Mesenchymal stem cell (in vitro differentiated cells and primary cell): Measurements from ENCODE around the gene ALPL.
A peak's percentile ranks its signal among the peaks of the same experiment; 100 is the strongest.

Experiments used
- DNase-seq: peaks from one replicate; pipeline ENCODE4 v3.0.0-alpha.2; 2013
- H2AFZ ChIP-seq: one replicate; pipeline ENCODE4 v1.6.1; 2013; ENCODE audit warnings: low read depth, mild to moderate bottlenecking, control low read depth, inconsistent platforms, low read length, moderate library complexity
- H2AK5ac ChIP-seq: 2 replicates; pipeline ENCODE4 v1.6.1; 2013; ENCODE audit warnings: low read length, moderate library complexity, mild to moderate bottlenecking, inconsistent platforms; ENCODE audit not compliant: severe bottlenecking
- H2BK120ac ChIP-seq: one replicate; pipeline ENCODE4 v1.6.1; 2013; ENCODE audit warnings: low read depth, mild to moderate bottlenecking, inconsistent platforms, low read length, moderate library complexity
- H2BK12ac ChIP-seq, 2 experiments: one replicate each; pipeline ENCODE4 v1.6.1; 2013; ENCODE audit warnings: inconsistent platforms in 2 of 2, low read length in 2 of 2, mild to moderate bottlenecking in 2 of 2, moderate library complexity in 2 of 2, control low read depth in 1 of 2
- H2BK15ac ChIP-seq: one replicate; pipeline ENCODE4 v1.6.1; 2013; ENCODE audit warnings: mild to moderate bottlenecking, low read depth, inconsistent platforms; ENCODE audit not compliant: poor library complexity, severe bottlenecking
- H2BK5ac ChIP-seq: 2 replicates; pipeline ENCODE4 v1.6.1; 2013; ENCODE audit warnings: low read depth, mild to moderate bottlenecking, low read length, control low read depth, inconsistent platforms; ENCODE audit not compliant: poor library complexity, severe bottlenecking
- H3K14ac ChIP-seq, 2 experiments: one replicate each; pipeline ENCODE4 v1.6.1; 2013; ENCODE audit warnings: inconsistent platforms in 2 of 2, low read length in 2 of 2, control low read depth in 1 of 2, mild to moderate bottlenecking in 1 of 2, moderate library complexity in 1 of 2
- H3K18ac ChIP-seq, 2 experiments: one replicate each; pipeline ENCODE4 v1.6.1; 2013; ENCODE audit warnings: inconsistent platforms in 2 of 2, low read length in 2 of 2, control low read depth in 1 of 2, low read depth in 1 of 2, mild to moderate bottlenecking in 1 of 2
- H3K23ac ChIP-seq, 2 experiments: one replicate each; pipeline ENCODE4 v1.6.1; 2013; ENCODE audit warnings: inconsistent platforms in 2 of 2, low read length in 2 of 2, mild to moderate bottlenecking in 2 of 2, moderate library complexity in 2 of 2, control low read depth in 1 of 2
- H3K27ac ChIP-seq: 2 replicates; pipeline ENCODE4 v1.5.1; 2013; ENCODE audit warnings: mild to moderate bottlenecking, moderate library complexity, low read length, control low read depth, inconsistent platforms; ENCODE audit not compliant: poor library complexity, severe bottlenecking
- H3K27me3 ChIP-seq, 2 experiments: 2 replicates each; pipeline versions ENCODE4 v1.6.1 to v1.7.0; 2013; ENCODE audit warnings: low read length in 2 of 2, mild to moderate bottlenecking in 2 of 2, moderate library complexity in 2 of 2, control low read depth in 1 of 2, inconsistent platforms in 1 of 2; ENCODE audit not compliant: control insufficient read depth in 1 of 2, insufficient read depth in 1 of 2
- H3K36me3 ChIP-seq, 2 experiments: 2 replicates each; pipeline versions ENCODE4 v1.6.1 to v1.7.0; 2013; ENCODE audit warnings: low read length in 2 of 2, control low read depth in 1 of 2, inconsistent platforms in 1 of 2, low read depth in 1 of 2, mild to moderate bottlenecking in 1 of 2; ENCODE audit not compliant: insufficient read depth in 2 of 2, control insufficient read depth in 1 of 2
- H3K4ac ChIP-seq, 2 experiments: one replicate each; pipeline ENCODE4 v1.6.1; 2013; ENCODE audit warnings: inconsistent platforms in 2 of 2, low read length in 2 of 2, mild to moderate bottlenecking in 2 of 2, moderate library complexity in 2 of 2, control low read depth in 1 of 2, low read depth in 1 of 2
- H3K4me1 ChIP-seq: 2 replicates; pipeline ENCODE4 v1.6.1; 2013; ENCODE audit warnings: low read depth, low read length, control low read depth; ENCODE audit not compliant: control insufficient read depth, insufficient read depth
- H3K4me2 ChIP-seq: 2 replicates; pipeline ENCODE4 v1.6.1; 2013; ENCODE audit warnings: low read length, mild to moderate bottlenecking, inconsistent platforms; ENCODE audit not compliant: poor library complexity, severe bottlenecking
- H3K4me3 ChIP-seq, 2 experiments: 2 replicates each; pipeline versions ENCODE4 v1.5.1 to v1.7.0; 2013; ENCODE audit warnings: low read length in 2 of 2, mild to moderate bottlenecking in 2 of 2, control low read depth in 1 of 2, low read depth in 1 of 2; ENCODE audit not compliant: insufficient read depth in 1 of 2
- H3K79me1 ChIP-seq: replicated peaks from 2 replicates; pipeline ENCODE4 v1.6.1; 2013; ENCODE audit warnings: mild to moderate bottlenecking, control low read depth, low read length, inconsistent platforms; ENCODE audit not compliant: poor library complexity, severe bottlenecking
- H3K9ac ChIP-seq: 2 replicates; pipeline ENCODE4 v1.7.0; 2013; ENCODE audit warnings: mild to moderate bottlenecking, low read length, moderate library complexity
- H3K9me3 ChIP-seq: 2 replicates; pipeline ENCODE4 v1.7.0; 2013; ENCODE audit warnings: mild to moderate bottlenecking, low read length; ENCODE audit not compliant: control insufficient read depth
- H4K8ac ChIP-seq: one replicate; pipeline ENCODE4 v1.6.1; 2013; ENCODE audit warnings: inconsistent platforms, mild to moderate bottlenecking, low read length, moderate library complexity
- H4K91ac ChIP-seq: one replicate; pipeline ENCODE4 v1.6.1; 2013; ENCODE audit warnings: mild to moderate bottlenecking, low read length, inconsistent platforms
- WGBS: methylation state at CpG from one replicate; pipeline ENCODE4 v1.1.7; 2013; ENCODE audit warnings: mixed read lengths; 5-methylcytosine and 5-hydroxymethylcytosine counted together

ALPL gene

DNA sequence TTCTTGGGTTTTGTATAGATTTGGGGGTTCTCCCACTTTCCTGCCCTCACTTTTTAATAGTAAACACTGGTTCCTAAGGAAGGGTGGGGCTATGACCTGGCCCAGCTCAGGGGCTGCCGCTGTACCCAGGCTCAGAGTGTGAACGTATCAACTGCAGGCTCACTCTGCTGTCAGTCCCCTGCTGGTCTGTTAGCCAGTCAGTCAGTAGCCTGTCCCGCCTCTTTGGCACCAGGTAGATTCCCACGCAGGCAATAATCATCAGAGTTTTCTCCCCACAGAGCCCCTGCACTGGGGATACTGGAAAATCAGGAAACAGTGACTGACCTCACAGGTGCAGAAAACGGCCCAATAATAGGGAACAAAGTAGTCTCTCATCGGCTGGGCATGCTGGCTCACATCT is 15.0 kb upstream of the ALPL start:
- H3K14ac ChIP-seq = no peak overlapping the region
- no peaks in the 10 kb centered on the region for H3K36me3 ChIP-seq

DNA sequence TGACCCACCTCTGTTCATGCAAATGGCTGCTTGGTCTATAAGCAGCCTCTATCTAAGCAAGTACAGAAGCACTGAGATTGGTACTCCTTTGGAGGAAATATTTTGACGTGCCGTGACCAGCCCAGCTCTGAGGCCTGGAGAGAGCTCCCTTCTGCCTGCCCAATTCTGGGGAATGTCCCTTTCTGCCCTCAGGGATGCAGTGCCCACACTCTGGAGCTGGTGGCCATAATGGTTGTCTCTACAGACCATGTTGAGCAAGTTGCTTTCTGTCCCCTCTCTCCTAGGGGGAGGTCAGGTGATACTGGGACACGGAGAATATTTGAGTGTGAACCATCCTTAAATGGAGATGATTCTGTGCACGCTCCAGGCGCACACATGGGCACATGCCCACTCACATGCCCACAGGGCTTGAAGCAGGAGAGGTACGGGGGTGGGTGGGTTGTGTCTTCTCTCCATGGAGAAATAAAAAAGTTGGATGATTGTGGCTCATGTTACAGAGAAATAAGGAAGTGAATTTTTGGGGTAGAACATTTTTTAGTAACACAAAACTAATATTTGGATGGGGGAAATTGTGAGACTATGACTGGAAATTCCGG is 13.9 kb upstream of the ALPL start:
- Histone ChIP-seq H2BK15ac (no peak overlapping the region), H3K4me3 (no peak overlapping the region), H3K36me3 (no peaks in the 10 kb centered on the region), H3K14ac (no peak overlapping the region), H4K91ac (no peak overlapping the region), H3K27me3 (peaks cover 19 to 65% of the 10 kb centered on the region in 2 experiments), H3K4me1 (peaks cover 8% of the 10 kb centered on the region), H3K23ac (no peak overlapping the region), H4K8ac (no peak overlapping the region), H3K9me3 (peaks cover 10% of the 10 kb centered on the region), H2AK5ac (no peak overlapping the region), H2AFZ (no peak overlapping the region), H3K27ac (no peak overlapping the region), H2BK5ac (peak overlapping the region; percentile 59), H3K9ac (no peak overlapping the region), H2BK120ac (no peak overlapping the region), H3K4me2 (no peak overlapping the region), H3K79me1 (no peaks in the 10 kb centered on the region), H3K4ac (no peak overlapping the region), H2BK12ac (no peak overlapping the region), H3K18ac (no peak overlapping the region)
- no peak for DNase-seq
- WGBS = 86% methylated on average over 7 of the region's 7 CpGs

More for the DNA sequence above, 15.0 kb upstream of the ALPL start:
- H2BK120ac ChIP-seq = no peak overlapping the region
- no peak for DNase-seq
- no peak overlapping the region for H3K18ac ChIP-seq
- H3K4ac ChIP-seq = no peak overlapping the region
- no peak overlapping the region for H4K91ac ChIP-seq
- no peak overlapping the region for H3K27ac ChIP-seq
- no peak overlapping the region for H3K4me2 ChIP-seq
- no peaks in the 10 kb centered on the region for H3K79me1 ChIP-seq
- H2BK15ac ChIP-seq = no peak overlapping the region
- H2AFZ ChIP-seq = no peak overlapping the region
- H3K9ac ChIP-seq = no peak overlapping the region
- peaks cover 8% of the 10 kb centered on the region for H3K4me1 ChIP-seq
- no peak overlapping the region for H2AK5ac ChIP-seq
- no peak overlapping the region for H3K4me3 ChIP-seq
- 66% methylated on average over 6 of the region's 6 CpGs for WGBS
- no peak overlapping the region for H4K8ac ChIP-seq
- H2BK12ac ChIP-seq = no peak overlapping the region
- peaks cover 19 to 65% of the 10 kb centered on the region in 2 experiments for H3K27me3 ChIP-seq
- no peak overlapping the region for H2BK5ac ChIP-seq
- peaks cover 2% of the 10 kb centered on the region for H3K9me3 ChIP-seq
- no peak overlapping the region for H3K23ac ChIP-seq

GRCh38 chr1:21496063-21496462 is 13.2 kb upstream of the ALPL start:
- H4K8ac ChIP-seq = no peak overlapping the region
- no peak overlapping the region for H2BK15ac ChIP-seq
- no peak overlapping the region for H3K18ac ChIP-seq
- peaks cover 7% of the 10 kb centered on the region for H3K4me1 ChIP-seq
- no peak overlapping the region for H2BK12ac ChIP-seq
- DNase-seq = no peak
- H2BK120ac ChIP-seq = no peak overlapping the region
- no peak overlapping the region for H3K4me3 ChIP-seq
- WGBS = 77% methylated on average over 1 of the region's 1 CpG
- H2AFZ ChIP-seq = no peak overlapping the region
- peaks cover 19 to 65% of the 10 kb centered on the region in 2 experiments for H3K27me3 ChIP-seq
- no peaks in the 10 kb centered on the region for H3K36me3 ChIP-seq
- H2AK5ac ChIP-seq = no peak overlapping the region
- no peak overlapping the region for H2BK5ac ChIP-seq
- H4K91ac ChIP-seq = no peak overlapping the region
- H3K79me1 ChIP-seq = no peaks in the 10 kb centered on the region
- H3K27ac ChIP-seq = no peak overlapping the region
- H3K14ac ChIP-seq = no peak overlapping the region
- peaks cover 10% of the 10 kb centered on the region for H3K9me3 ChIP-seq
- no peak overlapping the region for H3K4me2 ChIP-seq
- no peak overlapping the region for H3K9ac ChIP-seq
- H3K23ac ChIP-seq = no peak overlapping the region
- no peak overlapping the region for H3K4ac ChIP-seq

GRCh38 chr1:21496886-21497285 is 12.3 kb upstream of the ALPL start:
- Histone ChIP-seq H3K79me1 (no peaks in the 10 kb centered on the region), H3K9ac (no peak overlapping the region), H3K14ac (no peak overlapping the region), H2BK5ac (no peak overlapping the region), H3K23ac (no peak overlapping the region), H2BK120ac (no peak overlapping the region), H3K4ac (no peak overlapping the region), H3K4me2 (no peak overlapping the region), H4K8ac (no peak overlapping the region), H3K4me3 (no peak overlapping the region), H4K91ac (no peak overlapping the region), H2AFZ (no peak overlapping the region), H3K9me3 (peaks cover 10% of the 10 kb centered on the region), H3K27ac (no peak overlapping the region), H2BK12ac (no peak overlapping the region), H3K18ac (no peak overlapping the region), H3K4me1 (peaks cover 6% of the 10 kb centered on the region), H3K27me3 (peaks cover 11 to 60% of the 10 kb centered on the region in 2 experiments), H2AK5ac (no peak overlapping the region), H2BK15ac (no peak overlapping the region), H3K36me3 (no peaks in the 10 kb centered on the region)
- WGBS = 66% methylated on average over 3 of the region's 3 CpGs
- DNase-seq = no peak
